HepG2 (cell line): Measurements from ENCODE around the gene IFT80. TPM values are rescaled to one million over a fixed set of nuclear protein-coding genes. Genes with fewer than 3 reads are reported as not detected.
A peak's percentile ranks its signal among the peaks of the same experiment; 100 is the strongest.

ENCODE experiments used
- ARHGAP35 ChIP-seq: sonication (generic); formaldehyde crosslinking; IDR thresholded peaks from 2 replicates; pipeline ENCODE4 v1.9.0; 2022; ENCODE audit warnings: mild to moderate bottlenecking, inconsistent platforms, moderate library complexity, missing genetic modification reagents, borderline replicate concordance
- ARNTL ChIP-seq: sonication (generic); formaldehyde crosslinking; IDR thresholded peaks from 2 replicates; pipeline ENCODE4 v1.4.0; 2020; ENCODE audit warnings: mild to moderate bottlenecking, missing genetic modification reagents
- CENPT ChIP-seq: sonication (generic); formaldehyde crosslinking; IDR thresholded peaks from 2 replicates; pipeline ENCODE4 v1.8.0; 2022; ENCODE audit warnings: low read depth, mild to moderate bottlenecking, moderate library complexity, missing genetic modification reagents
- CREM ChIP-seq, 2 experiments: sonication (generic) in 1 of 2; formaldehyde crosslinking in 1 of 2; IDR thresholded peaks; 2 replicates each; pipeline versions ENCODE4 v1.4.0 to v1.6.1; 2016 to 2020; ENCODE audit warnings: antibody characterized with exemption in 1 of 2, mild to moderate bottlenecking in 1 of 2, missing genetic modification reagents in 1 of 2
- EED ChIP-seq: sonication (generic); formaldehyde crosslinking; IDR thresholded peaks from 2 replicates; pipeline ENCODE4 v1.5.0; 2020; ENCODE audit warnings: mild to moderate bottlenecking, missing genetic modification reagents
- KLF6 ChIP-seq: IDR thresholded peaks from 2 replicates; pipeline ENCODE4 v1.8.0; 2016; ENCODE audit warnings: missing biosample characterization, missing genetic modification reagents
- NFATC3 ChIP-seq: sonication (generic); formaldehyde crosslinking; IDR thresholded peaks from 2 replicates; pipeline ENCODE4 v1.5.1; 2020; ENCODE audit warnings: mild to moderate bottlenecking, missing genetic modification reagents
- NFE2L1 ChIP-seq: sonication (generic); formaldehyde crosslinking; IDR thresholded peaks from 2 replicates; pipeline ENCODE4 v1.4.0; 2020; ENCODE audit warnings: missing genetic modification reagents, mild to moderate bottlenecking, borderline replicate concordance
- SIX1 ChIP-seq: sonication (generic); formaldehyde crosslinking; IDR thresholded peaks from 2 replicates; pipeline ENCODE4 v1.4.0; 2020; ENCODE audit warnings: missing genetic modification reagents, borderline replicate concordance
- SIX4 ChIP-seq: sonication (generic); formaldehyde crosslinking; IDR thresholded peaks from 2 replicates; pipeline ENCODE4 v1.4.0; 2020; ENCODE audit warnings: missing genetic modification reagents
- SMAD3 ChIP-seq: sonication (generic); formaldehyde crosslinking; IDR thresholded peaks from 2 replicates; pipeline ENCODE4 v1.4.0; 2020; ENCODE audit warnings: missing genetic modification reagents
- TEAD3 ChIP-seq: optimal IDR thresholded peaks from 2 replicates; pipeline ENCODE3; 2016; ENCODE audit warnings: borderline replicate concordance
- THAP11 ChIP-seq: IDR thresholded peaks from 2 replicates; pipeline ENCODE4 v1.6.1; 2016; ENCODE audit warnings: missing biosample characterization, missing genetic modification reagents
- ZBTB7A ChIP-seq: sonication (generic); formaldehyde crosslinking; IDR thresholded peaks from 2 replicates; pipeline ENCODE4 v1.8.0; 2022; ENCODE audit warnings: mild to moderate bottlenecking, missing genetic modification reagents
- ZNF546 ChIP-seq: sonication (generic); formaldehyde crosslinking; conservative IDR thresholded peaks from 2 replicates; pipeline ENCODE4 v1.8.1; 2023; ENCODE audit warnings: mild to moderate bottlenecking, missing genetic modification reagents
- ZNF549 ChIP-seq: sonication (generic); formaldehyde crosslinking; IDR thresholded peaks from 2 replicates; pipeline ENCODE4 v1.5.0; 2020; ENCODE audit warnings: missing genetic modification reagents
- ZNF607 ChIP-seq: sonication (generic); formaldehyde crosslinking; IDR thresholded peaks from 2 replicates; pipeline ENCODE4 v1.5.1; 2020; ENCODE audit warnings: missing genetic modification reagents, mild to moderate bottlenecking, borderline replicate concordance
- ZNF614 ChIP-seq: IDR thresholded peaks from 2 replicates; pipeline ENCODE4 v1.6.1; 2018; ENCODE audit warnings: missing biosample characterization, missing genetic modification reagents, inconsistent platforms, borderline replicate concordance
- ZNF674 ChIP-seq: sonication (generic); formaldehyde crosslinking; IDR thresholded peaks from 2 replicates; pipeline ENCODE4 v1.5.0; 2020; ENCODE audit warnings: low read depth, mild to moderate bottlenecking, missing genetic modification reagents
- ZNF713 ChIP-seq: sonication (generic); formaldehyde crosslinking; IDR thresholded peaks from 2 replicates; pipeline ENCODE4 v1.4.0; 2020; ENCODE audit warnings: mild to moderate bottlenecking, missing genetic modification reagents
- ZNF777 ChIP-seq: sonication (generic); formaldehyde crosslinking; IDR thresholded peaks from 2 replicates; pipeline ENCODE4 v1.4.0; 2020; ENCODE audit warnings: missing genetic modification reagents
- polyA plus RNA-seq, 8 experiments: library from polyadenylated mRNA; depleted of rRNA in 3 of 8; stranded (reverse) in 7 of 8; unstranded in 1 of 8; fragments of >200 nt; fragmentation: Illumina TruSeq in 4 of 8; extraction: Trizol in 4 of 8; gene quantifications; 2 replicates each; pipeline versions ENCODE4 v1.2.1 to v1.2.3, GENCODE V29; 2011 to 2016; ENCODE audit warnings: low read depth in 4 of 8, missing spikeins in 1 of 8, mixed read lengths in 1 of 8; ENCODE audit not compliant: insufficient read depth in 1 of 8
- total RNA-seq, 5 experiments: library from RNA; depleted of rRNA; stranded (reverse); fragments of >200 nt; fragmentation: Illumina TruSeq; extraction: Trizol; gene quantifications; 2 replicates each; pipeline ENCODE4 v1.2.3, GENCODE V29; 2016; ENCODE audit warnings: low read depth in 1 of 5
- TF ChIP-seq, protein P1 (sequence below): IDR thresholded peaks from 2 replicates; pipeline ENCODE4 v1.6.1; 2016; ENCODE audit warnings: missing biosample characterization, missing genetic modification reagents, low read depth
- TF ChIP-seq, protein P2 (sequence below): sonication (generic); formaldehyde crosslinking; IDR thresholded peaks from 2 replicates; pipeline ENCODE4 v1.4.0; 2020; ENCODE audit warnings: missing genetic modification reagents

IFT80 gene
- total and polyA plus RNA-seq, 2 of the 13 experiments (the other 11 are each of a cell fraction or from before 2014, with no cell fraction given) = 11.4 to 15.7 TPM

DNA sequence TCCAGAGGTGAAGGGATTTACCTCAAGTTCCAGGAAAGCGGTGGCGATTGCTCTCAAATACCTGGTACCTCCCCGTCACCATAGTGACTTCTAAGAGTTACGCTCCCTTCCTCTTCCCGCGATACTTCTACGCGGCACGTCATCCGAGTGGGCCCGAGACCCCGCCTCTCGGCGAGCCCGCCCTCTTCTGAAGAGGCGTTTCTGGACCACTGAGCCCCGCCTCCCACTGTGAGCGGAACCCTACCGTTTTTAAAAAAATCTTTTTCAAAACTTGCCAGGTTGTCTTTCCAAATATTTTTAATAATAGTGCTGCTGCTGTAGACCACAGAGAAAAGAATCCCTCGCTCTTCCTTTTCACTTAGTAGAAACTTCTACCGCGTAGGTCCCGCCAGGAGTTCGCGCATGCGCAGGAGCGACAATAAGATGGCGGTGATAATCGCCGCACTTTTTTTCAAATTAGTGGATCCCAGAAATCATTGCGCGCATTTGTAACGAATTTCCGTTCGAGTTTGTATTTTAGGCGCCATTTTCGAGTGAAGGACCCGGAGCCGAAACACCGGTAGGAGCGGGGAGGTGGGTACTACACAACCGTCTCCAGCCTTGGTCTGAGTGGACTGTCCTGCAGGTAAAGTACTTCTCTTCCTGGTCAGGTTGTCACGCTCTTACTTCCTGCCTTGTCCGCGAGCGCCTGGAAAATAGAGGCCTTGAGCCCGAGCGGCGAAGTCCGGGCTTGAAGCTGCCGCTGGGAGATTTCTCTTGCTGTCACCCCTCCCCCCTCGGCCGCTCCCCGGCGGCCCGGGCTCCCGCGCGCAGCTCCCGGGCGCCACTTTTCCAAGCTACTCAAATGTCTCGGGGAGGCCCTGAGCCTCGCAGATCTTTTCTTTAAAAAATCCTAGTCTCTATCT lies at the start of gene IFT80, which contains the start of gene SMC4 (continued):
- TF ChIP-seq CENPT (no peak), ZNF546 (no peak), ZNF607 (CRISPR knock-in tag) (no peak; the same call in 1 of the 2 replicates), NFATC3 (no peak), NFE2L1 (CRISPR knock-in tag) (no peak), ARHGAP35 (CRISPR knock-in tag) (no peak), EED (CRISPR knock-in tag) (no peak), ZNF674 (CRISPR knock-in tag) (no peak), SIX4 (CRISPR knock-in tag) (no peak), KLF6 (no peak), ZBTB7A (CRISPR knock-in tag) (no peak), TEAD3 (CRISPR knock-in tag) (peak; percentile 66), SIX1 (CRISPR knock-in tag) (no peak), SMAD3 (no peak), CREM (IDR thresholded peaks at IDR 0.05) (peak; percentile 90), CREM (CRISPR knock-in tag; IDR thresholded peaks at IDR 0.05) (peak; percentile 23; the same call in 1 of the 2 replicates), THAP11 (CRISPR knock-in tag) (peak; percentile 74), ZNF614 (peak; percentile 63; the same call in 1 of the 2 replicates), ZNF713 (no peak), ZNF777 (CRISPR knock-in tag) (no peak), ARNTL (no peak), ZNF549 (CRISPR knock-in tag) (no peak)
- TF ChIP-seq, protein P1, sequence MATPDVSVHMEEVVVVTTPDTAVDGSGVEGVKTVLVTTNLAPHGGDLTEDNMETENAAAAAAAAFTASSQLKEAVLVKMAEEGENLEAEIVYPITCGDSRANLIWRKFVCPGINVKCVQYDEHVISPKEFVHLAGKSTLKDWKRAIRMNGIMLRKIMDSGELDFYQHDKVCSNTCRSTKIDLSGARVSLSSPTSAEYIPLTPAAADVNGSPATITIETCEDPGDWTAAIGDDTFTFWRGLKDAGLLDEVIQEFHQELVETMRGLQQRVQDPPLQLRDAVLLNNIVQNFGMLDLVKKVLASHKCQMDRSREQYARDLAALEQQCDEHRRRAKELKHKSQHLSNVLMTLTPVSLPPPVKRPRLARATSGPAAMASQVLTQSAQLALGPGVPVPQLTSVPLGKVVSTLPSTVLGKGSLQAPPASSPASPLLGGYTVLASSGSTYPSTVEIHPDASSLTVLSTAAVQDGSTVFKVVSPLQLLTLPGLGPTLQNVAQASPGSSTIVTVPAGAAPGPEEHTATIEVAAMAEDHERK (CRISPR knock-in tag) = no peak
- TF ChIP-seq, protein P2, sequence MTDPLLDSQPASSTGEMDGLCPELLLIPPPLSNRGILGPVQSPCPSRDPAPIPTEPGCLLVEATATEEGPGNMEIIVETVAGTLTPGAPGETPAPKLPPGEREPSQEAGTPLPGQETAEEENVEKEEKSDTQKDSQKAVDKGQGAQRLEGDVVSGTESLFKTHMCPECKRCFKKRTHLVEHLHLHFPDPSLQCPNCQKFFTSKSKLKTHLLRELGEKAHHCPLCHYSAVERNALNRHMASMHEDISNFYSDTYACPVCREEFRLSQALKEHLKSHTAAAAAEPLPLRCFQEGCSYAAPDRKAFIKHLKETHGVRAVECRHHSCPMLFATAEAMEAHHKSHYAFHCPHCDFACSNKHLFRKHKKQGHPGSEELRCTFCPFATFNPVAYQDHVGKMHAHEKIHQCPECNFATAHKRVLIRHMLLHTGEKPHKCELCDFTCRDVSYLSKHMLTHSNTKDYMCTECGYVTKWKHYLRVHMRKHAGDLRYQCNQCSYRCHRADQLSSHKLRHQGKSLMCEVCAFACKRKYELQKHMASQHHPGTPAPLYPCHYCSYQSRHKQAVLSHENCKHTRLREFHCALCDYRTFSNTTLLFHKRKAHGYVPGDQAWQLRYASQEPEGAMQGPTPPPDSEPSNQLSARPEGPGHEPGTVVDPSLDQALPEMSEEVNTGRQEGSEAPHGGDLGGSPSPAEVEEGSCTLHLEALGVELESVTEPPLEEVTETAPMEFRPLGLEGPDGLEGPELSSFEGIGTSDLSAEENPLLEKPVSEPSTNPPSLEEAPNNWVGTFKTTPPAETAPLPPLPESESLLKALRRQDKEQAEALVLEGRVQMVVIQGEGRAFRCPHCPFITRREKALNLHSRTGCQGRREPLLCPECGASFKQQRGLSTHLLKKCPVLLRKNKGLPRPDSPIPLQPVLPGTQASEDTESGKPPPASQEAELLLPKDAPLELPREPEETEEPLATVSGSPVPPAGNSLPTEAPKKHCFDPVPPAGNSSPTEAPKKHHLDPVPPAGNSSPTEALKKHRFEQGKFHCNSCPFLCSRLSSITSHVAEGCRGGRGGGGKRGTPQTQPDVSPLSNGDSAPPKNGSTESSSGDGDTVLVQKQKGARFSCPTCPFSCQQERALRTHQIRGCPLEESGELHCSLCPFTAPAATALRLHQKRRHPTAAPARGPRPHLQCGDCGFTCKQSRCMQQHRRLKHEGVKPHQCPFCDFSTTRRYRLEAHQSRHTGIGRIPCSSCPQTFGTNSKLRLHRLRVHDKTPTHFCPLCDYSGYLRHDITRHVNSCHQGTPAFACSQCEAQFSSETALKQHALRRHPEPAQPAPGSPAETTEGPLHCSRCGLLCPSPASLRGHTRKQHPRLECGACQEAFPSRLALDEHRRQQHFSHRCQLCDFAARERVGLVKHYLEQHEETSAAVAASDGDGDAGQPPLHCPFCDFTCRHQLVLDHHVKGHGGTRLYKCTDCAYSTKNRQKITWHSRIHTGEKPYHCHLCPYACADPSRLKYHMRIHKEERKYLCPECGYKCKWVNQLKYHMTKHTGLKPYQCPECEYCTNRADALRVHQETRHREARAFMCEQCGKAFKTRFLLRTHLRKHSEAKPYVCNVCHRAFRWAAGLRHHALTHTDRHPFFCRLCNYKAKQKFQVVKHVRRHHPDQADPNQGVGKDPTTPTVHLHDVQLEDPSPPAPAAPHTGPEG = 0 out of 2 replicates have a peak, but pooled peaks have one; percentile 34
